Keratinocyte (primary cell): ENCODE data around the gene LRBA. TPM values are rescaled to one million over a fixed set of nuclear protein-coding genes. Genes with fewer than 3 reads are reported as not detected.
A peak's percentile ranks its signal among the peaks of the same experiment; 100 is the strongest.

Experiments used
- DNase-seq: peaks from one replicate; pipeline ENCODE4 v3.0.0-alpha.2; 2011; ENCODE audit warnings: low read depth, missing footprints, low spot score
- FAIRE-seq: peaks from 2 replicates; lab custom pipeline; 2011; peaks lifted over from hg19 to GRCh38; lab: Jason Lieb, UNC
- H2AFZ ChIP-seq: 2 replicates; pipeline ENCODE4 v1.6.0; 2012; ENCODE audit warnings: low read length, control low read depth, inconsistent platforms; ENCODE audit not compliant: control insufficient read depth
- H3K27ac ChIP-seq: 2 replicates; pipeline ENCODE4 v1.5.1; 2011; ENCODE audit warnings: low read length; ENCODE audit not compliant: control insufficient read depth, insufficient read depth
- H3K27me3 ChIP-seq: 3 replicates; pipeline ENCODE4 v1.6.0; 2011; ENCODE audit warnings: low read length; ENCODE audit not compliant: control insufficient read depth, insufficient read depth; ENCODE audit errors: extremely low read depth
- H3K36me3 ChIP-seq, 2 experiments: 2 replicates in 1 of 2; 3 replicates in 1 of 2; pipeline ENCODE4 v1.5.1; 2011; ENCODE audit warnings: low read length in 2 of 2, mild to moderate bottlenecking in 1 of 2; ENCODE audit not compliant: control insufficient read depth in 2 of 2, insufficient read depth in 2 of 2; ENCODE audit errors: extremely low read depth in 1 of 2
- H3K4me1 ChIP-seq: 3 replicates; pipeline ENCODE4 v1.5.1; 2011; ENCODE audit warnings: low read length; ENCODE audit not compliant: control insufficient read depth, insufficient read depth; ENCODE audit errors: extremely low read depth
- H3K4me2 ChIP-seq: 3 replicates; pipeline ENCODE4 v1.6.0; 2011; ENCODE audit warnings: low read depth, low read length; ENCODE audit not compliant: control insufficient read depth, insufficient read depth; ENCODE audit errors: extremely low read depth
- H3K4me3 ChIP-seq, 3 experiments: fragments of 200-600 bp in 1 of 3; sonication (generic) in 1 of 3; 2 replicates in 2 of 3; 3 replicates in 1 of 3; pipeline ENCODE4 v1.5.1; 2011 to 2016; ENCODE audit warnings: low read length in 3 of 3, mild to moderate bottlenecking in 3 of 3, control low read depth in 2 of 3, inconsistent platforms in 1 of 3, low read depth in 1 of 3, mixed read lengths in 1 of 3, mixed run types in 1 of 3, moderate library complexity in 1 of 3; ENCODE audit not compliant: control insufficient read depth in 2 of 3, insufficient read depth in 2 of 3; ENCODE audit errors: extremely low read depth in 1 of 3
- H3K79me2 ChIP-seq: 2 replicates; pipeline ENCODE4 v1.6.0; 2012; ENCODE audit warnings: low read length; ENCODE audit not compliant: control insufficient read depth, insufficient read depth
- H3K9ac ChIP-seq: 3 replicates; pipeline ENCODE4 v1.6.0; 2011; ENCODE audit warnings: low read length; ENCODE audit not compliant: control insufficient read depth, insufficient read depth; ENCODE audit errors: extremely low read depth
- H3K9me1 ChIP-seq: 3 replicates; pipeline ENCODE4 v1.6.0; 2011; ENCODE audit warnings: low read length; ENCODE audit not compliant: control insufficient read depth, insufficient read depth; ENCODE audit errors: extremely low read depth
- H3K9me3 ChIP-seq: 2 replicates; pipeline ENCODE4 v1.5.1; 2012; ENCODE audit warnings: low read depth, low read length; ENCODE audit not compliant: control insufficient read depth
- H4K20me1 ChIP-seq: 3 replicates; pipeline ENCODE4 v1.6.0; 2011; ENCODE audit warnings: low read length; ENCODE audit not compliant: control insufficient read depth, insufficient read depth; ENCODE audit errors: extremely low read depth
- CTCF ChIP-seq, 3 experiments: IDR thresholded peaks in 1 of 3; conservative IDR thresholded peaks in 1 of 3; optimal IDR thresholded peaks in 1 of 3; 2 replicates in 2 of 3; 3 replicates in 1 of 3; pipeline versions ENCODE3 to v1.5.1; 2011; ENCODE audit warnings: low read length in 3 of 3, mild to moderate bottlenecking in 3 of 3, moderate library complexity in 2 of 3, control low read depth in 1 of 3, inconsistent platforms in 1 of 3; ENCODE audit not compliant: insufficient read depth in 2 of 3; ENCODE audit errors: extremely low read depth in 1 of 3
- EZH2 ChIP-seq: IDR thresholded peaks from one replicate; pipeline ENCODE4 v1.6.1; 2012; ENCODE audit warnings: inconsistent platforms, mild to moderate bottlenecking, low read length, moderate library complexity
- dilution Hi-C: fragments of 300-500 bp; cut with MboI; formaldehyde crosslinking; loops from one replicate; pipeline ENCODE4 v1.7.0; 2020; ENCODE audit warnings: low sequenced_read_pairs; ENCODE audit not compliant: extremely low pct_ligation_motif_present
- polyA plus RNA-seq, 5 experiments: library from polyadenylated mRNA; depleted of rRNA in 3 of 5; stranded (reverse) in 3 of 5; stranded (forward) in 1 of 5; unstranded in 1 of 5; fragments of >200 nt; gene quantifications; 1 replicate in 1 of 5; 2 replicates in 3 of 5; 3 replicates in 1 of 5; pipeline versions ENCODE4 v1.2.1 to v1.2.3, GENCODE V29; 2011 to 2012; ENCODE audit warnings: missing spikeins in 2 of 5, low read depth in 1 of 5, low replicate concordance in 1 of 5

Gene LRBA
- polyA plus RNA-seq, 1 donor (not counting 4 experiments of a cell fraction or from before 2014, with no cell fraction given): 35.6 TPM

GRCh38 chr4:150354214-150354796 lies 660.8 kb downstream of the LRBA start:
- H3K36me3 ChIP-seq: no peaks in the 10 kb centered on the region
- H3K27ac ChIP-seq: no peak overlapping the region
- no peak for DNase-seq
- no peak for TF ChIP-seq EZH2
- no peak for TF ChIP-seq CTCF (optimal IDR thresholded peaks at IDR 0.05 in 1 of 3, IDR thresholded peaks at IDR 0.05 in 1 of 3, conservative IDR thresholded peaks at IDR 0.05 in 1 of 3; ENCODE audit: extremely low read depth in 1 of 3, insufficient read depth in 2 of 3, low read length in 3 of 3)
- no peak overlapping the region for H2AFZ ChIP-seq
- H3K4me1 ChIP-seq: no peaks in the 10 kb centered on the region
- dilution Hi-C loops: no loop called here
- no peaks in the 10 kb centered on the region for H3K9me3 ChIP-seq
- no peak overlapping the region for H3K4me3 ChIP-seq
- no peak overlapping the region for H3K4me2 ChIP-seq
- H3K9ac ChIP-seq: no peak overlapping the region
- H4K20me1 ChIP-seq: no peaks in the 10 kb centered on the region
- H3K27me3 ChIP-seq: no peaks in the 10 kb centered on the region
- H3K79me2 ChIP-seq: no peaks in the 10 kb centered on the region
- no peaks in the 10 kb centered on the region for H3K9me1 ChIP-seq
- no peak for FAIRE-seq

- dilution Hi-C loops: no loop called here
- Histone ChIP-seq H3K4me2 (no peak overlapping the region), H4K20me1 (no peaks in the 10 kb centered on the region), H3K27ac (no peak overlapping the region), H3K27me3 (no peaks in the 10 kb centered on the region), H3K4me3 (no peak overlapping the region), H3K9me3 (no peaks in the 10 kb centered on the region), H2AFZ (no peak overlapping the region), H3K4me1 (peaks cover 11% of the 10 kb centered on the region), H3K9me1 (no peaks in the 10 kb centered on the region), H3K36me3 (no peaks in the 10 kb centered on the region), H3K79me2 (no peaks in the 10 kb centered on the region), H3K9ac (no peak overlapping the region)
- FAIRE-seq (peak; percentile 36), DNase-seq (peak; percentile 30)
- no peak for TF ChIP-seq EZH2
- TF ChIP-seq CTCF (optimal IDR thresholded peaks at IDR 0.05 in 1 of 3, IDR thresholded peaks at IDR 0.05 in 1 of 3, conservative IDR thresholded peaks at IDR 0.05 in 1 of 3; ENCODE audit: extremely low read depth in 1 of 3, insufficient read depth in 2 of 3, low read length in 3 of 3): no peak
Measured at GRCh38 chr4:150348079-150348478, 667.0 kb downstream of the LRBA start.
